Activated CD8-positive, alpha-beta T cell treated with anti-CD3 and anti-CD28 coated beads for 36 hours (primary cell): ENCODE data around the gene FASTKD2. TPM values are rescaled to one million over a fixed set of nuclear protein-coding genes. Genes with fewer than 3 reads are reported as not detected.
A peak's percentile ranks its signal among the peaks of the same experiment; 100 is the strongest.

Source experiments
- ATAC-seq: fragments of 200-7000 bp; cut with Tn5 transposase; one replicate; pipeline ENCODE4 v1.10.0; 2021; ENCODE audit warnings: mild to moderate bottlenecking, moderate library complexity
- CTCF ChIA-PET: fragments of 350-600 bp; sonication (Branson Sonifier 250); formaldehyde crosslinking; loops from one replicate; lab custom pipeline; 2021; ENCODE audit warnings: antibody characterized with exemption; lab: Charles Lee
- POLR2A ChIA-PET: fragments of 350-600 bp; sonication (Branson Sonifier 250); formaldehyde crosslinking; loops from one replicate; lab custom pipeline; 2021; ENCODE audit warnings: antibody characterized with exemption; lab: Charles Lee
- DNase-seq: peaks from one replicate; pipeline ENCODE4 v3.0.0-alpha.2; 2020
- H3K27ac Mint-ChIP-seq: one replicate; pipeline ENCODE4 v1.8.0; 2021; ENCODE audit warnings: mild to moderate bottlenecking, mixed read lengths
- H3K27me3 Mint-ChIP-seq: one replicate; pipeline ENCODE4 v1.8.0; 2021; ENCODE audit warnings: mixed read lengths
- H3K36me3 Mint-ChIP-seq: one replicate; pipeline ENCODE4 v1.8.0; 2021; ENCODE audit warnings: low read depth, mixed read lengths
- H3K4me1 Mint-ChIP-seq: one replicate; pipeline ENCODE4 v1.8.0; 2021; ENCODE audit warnings: low read depth, mixed read lengths
- H3K4me3 Mint-ChIP-seq: one replicate; pipeline ENCODE4 v1.8.0; 2021; ENCODE audit warnings: mild to moderate bottlenecking, moderate library complexity, mixed read lengths
- H3K9me3 Mint-ChIP-seq: one replicate; pipeline ENCODE4 v1.8.0; 2021; ENCODE audit warnings: mixed read lengths
- CTCF ChIP-seq: fragments of 200-600 bp; IDR thresholded peaks from one replicate; pipeline ENCODE4 v1.8.0; 2022; ENCODE audit warnings: antibody characterized with exemption, mild to moderate bottlenecking
- intact Hi-C: fragments of 100-400 bp; cut with micrococcal nuclease; formaldehyde crosslinking; loops from one replicate; pipeline ENCODE4 v1.10.0; 2022
- total RNA-seq, 2 experiments: library from RNA; stranded (reverse); gene quantifications; one replicate each; pipeline ENCODE4 v1.2.3, GENCODE V29; 2021

Gene FASTKD2
- total RNA-seq, 2 experiments from 2014 or later: 32.8 to 33.7 TPM

- H3K9me3 Mint-ChIP-seq: peaks cover 12% of the 10 kb centered on the region
- peaks cover 21% of the 10 kb centered on the region for H3K4me1 Mint-ChIP-seq
- ChIA-PET POLR2A (interaction anchor here (1.9 kb wide), 1 partner anchor 15 kb away, joined by 6 read pairs; no protein-coding TSS in a partner anchor), CTCF (interaction anchor here (1.0 to 3.9 kb wide), 3 partner anchors 9 to 18 kb away, joined by 3 to 41 read pairs (median 14); partner anchors contain the start of genes FASTKD2 and MDH1B)
- intact Hi-C loops: loop anchor here (5.0 kb wide), 1 partner anchor 86 kb away; no protein-coding TSS in a partner anchor
- ATAC-seq (peak; percentile 42), DNase-seq (no peak)
- no peak for TF ChIP-seq CTCF
- no peaks in the 10 kb centered on the region for H3K27me3 Mint-ChIP-seq
- no peak overlapping the region for H3K4me3 Mint-ChIP-seq
- H3K36me3 Mint-ChIP-seq: peaks cover 70% of the 10 kb centered on the region
- no peak overlapping the region for H3K27ac Mint-ChIP-seq
Measured at GRCh38 chr2:206783718-206784117, 18.3 kb downstream of the FASTKD2 start.

DNA sequence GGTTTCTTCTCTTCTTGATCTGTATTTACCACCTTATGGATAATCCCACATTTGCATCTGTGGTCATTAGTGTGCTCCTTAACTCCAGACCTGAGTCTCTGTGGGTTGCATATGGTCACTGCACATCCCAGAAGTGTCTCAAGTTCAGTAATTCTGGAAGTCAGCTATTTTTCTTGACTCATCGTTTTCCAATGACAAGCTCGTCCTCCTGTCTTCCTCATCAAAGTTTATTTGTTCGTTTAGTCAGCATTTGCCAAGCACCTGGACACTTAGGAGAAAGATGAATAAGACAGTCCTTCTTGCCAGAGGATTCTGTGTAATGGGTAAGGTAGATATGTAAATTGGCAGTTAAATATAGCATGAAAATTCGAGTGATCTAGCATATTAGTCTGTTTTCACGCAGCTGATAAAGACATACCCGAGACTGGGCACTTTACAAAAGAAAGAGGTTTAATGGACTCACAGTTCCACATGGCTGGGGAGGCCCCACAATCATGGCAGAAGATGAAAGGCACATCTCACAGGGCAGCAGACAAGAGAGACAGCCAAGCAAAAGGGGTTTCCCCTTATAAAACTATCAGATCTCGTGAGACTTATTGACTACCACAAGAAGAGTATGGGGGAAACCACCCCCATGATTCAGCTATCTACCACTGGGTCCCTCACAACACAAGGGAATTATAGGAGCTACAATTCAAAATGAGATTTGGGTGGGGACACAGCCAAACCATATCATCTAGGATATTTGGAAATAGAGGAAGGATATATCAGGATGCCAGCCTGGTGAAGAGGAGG lies 19.4 kb downstream of the FASTKD2 start:
- intact Hi-C loops: loop anchor here (5.0 kb wide), 1 partner anchor 87 kb away; no protein-coding TSS in a partner anchor
- Mint-ChIP-seq H3K9me3 (peaks cover 11% of the 10 kb centered on the region), H3K4me3 (no peak overlapping the region), H3K4me1 (peaks cover 21% of the 10 kb centered on the region), H3K27me3 (no peaks in the 10 kb centered on the region), H3K36me3 (peaks cover 65% of the 10 kb centered on the region), H3K27ac (peak overlapping the region; percentile 61)
- no peak for TF ChIP-seq CTCF
- peak; percentile 61 for ATAC-seq
- ChIA-PET POLR2A (interaction anchor here (1.4 to 1.9 kb wide), 2 partner anchors 10 to 16 kb away, joined by 3 to 6 read pairs; no protein-coding TSS in a partner anchor), CTCF (interaction anchor here (0.8 to 3.2 kb wide), 3 partner anchors 10 to 81 kb away, joined by 3 to 14 read pairs (median 3); partner anchors contain the start of genes FASTKD2 and MDH1B)
- peak; percentile 28 for DNase-seq

- POLR2A ChIA-PET: no interaction called here
- intact Hi-C loops: no loop called here
- Mint-ChIP-seq H3K27me3 (no peaks in the 10 kb centered on the region), H3K4me1 (peaks cover 2% of the 10 kb centered on the region), H3K9me3 (no peaks in the 10 kb centered on the region), H3K27ac (no peak overlapping the region), H3K36me3 (peaks cover 39% of the 10 kb centered on the region), H3K4me3 (no peak overlapping the region)
- ATAC-seq (no peak), DNase-seq (no peak)
- CTCF ChIA-PET: interaction anchor here (4.7 to 5.1 kb wide), 2 partner anchors 8 to 10 kb away, joined by 27 to 33 read pairs; no protein-coding TSS in a partner anchor
- no peak for TF ChIP-seq CTCF
Measured at GRCh38 chr2:206790311-206790935, 25.0 kb downstream of the FASTKD2 start.

DNA sequence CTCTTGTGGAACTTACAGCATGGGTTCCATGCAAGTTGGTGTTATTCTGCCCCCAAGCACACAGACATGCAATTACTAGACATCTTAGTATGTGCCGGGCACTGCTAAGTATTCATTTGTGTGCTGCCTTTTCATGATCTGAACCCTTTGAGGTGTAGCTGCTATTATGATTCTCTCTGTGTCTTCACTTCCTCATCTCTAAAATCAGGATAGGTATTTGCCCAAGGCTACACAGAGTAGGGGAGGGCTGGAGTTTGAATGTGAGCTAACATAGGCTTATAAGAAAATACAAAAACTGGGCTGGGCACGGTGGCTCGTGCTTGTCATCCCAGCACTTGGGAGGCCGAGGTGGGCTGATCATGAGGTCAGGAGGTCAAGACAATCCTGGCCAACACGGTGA lies 27.2 kb downstream of the FASTKD2 start:
- Mint-ChIP-seq H3K27me3 (no peaks in the 10 kb centered on the region), H3K36me3 (peaks cover 27% of the 10 kb centered on the region), H3K27ac (no peak overlapping the region), H3K4me1 (peaks cover 4% of the 10 kb centered on the region), H3K9me3 (no peaks in the 10 kb centered on the region), H3K4me3 (no peak overlapping the region)
- ChIA-PET POLR2A (interaction anchor here (1.2 to 2.1 kb wide), 2 partner anchors 10 to 25 kb away, joined by 3 to 7 read pairs; no protein-coding TSS in a partner anchor), CTCF (interaction anchor here (1.2 to 5.1 kb wide), 5 partner anchors 7 to 833 kb away, joined by 3 to 33 read pairs (median 5); partner anchors contain the start of gene METTL21A)
- no peak for DNase-seq
- ATAC-seq: no peak
- no peak for TF ChIP-seq CTCF
- intact Hi-C loops: no loop called here
